Activated CD8-positive, alpha-beta memory T cell treated with anti-CD3 and anti-CD28 coated beads for 4 hours (primary cell): ENCODE measurements around the gene LIPM.

Experiments used
- DNase-seq, 2 donors: peaks; one replicate each; pipeline ENCODE4 v3.0.0-alpha.2; 2020; ENCODE audit warnings: low read depth in 2 of 2

LIPM gene

GRCh38 chr10:88838766-88839350 is 36.3 kb downstream of the LIPM start:
- DNase-seq, result no peak

- no peak for DNase-seq
Measured at GRCh38 chr10:88840104-88840503, 37.6 kb downstream of the LIPM start.

GRCh38 chr10:88840881-88841280 is 38.4 kb downstream of the LIPM start:
- DNase-seq, result no peak

- no peak for DNase-seq
Measured at GRCh38 chr10:88841316-88842111, 39.0 kb downstream of the LIPM start.

GRCh38 chr10:88843171-88843570 is 40.6 kb downstream of the LIPM start:
- DNase-seq, result no peak

GRCh38 chr10:88848499-88848898 is 46.0 kb downstream of the LIPM start:
- DNase-seq, result no peak

- DNase-seq, result no peak
Measured at GRCh38 chr10:88849234-88849633, 46.7 kb downstream of the LIPM start.

- no peak for DNase-seq
Measured at GRCh38 chr10:88850712-88851111, 48.2 kb downstream of the LIPM start.

- DNase-seq, result no peak
Measured at GRCh38 chr10:88851706-88852105, 49.2 kb downstream of the LIPM start, which contains the start of gene ANKRD22. Gene ANKRD22 (minus strand): TSS chr10:88851844. CDS start chr10:88851607, 237 bp downstream.

- DNase-seq, result no peak
Measured at GRCh38 chr10:88852327-88852726, 49.8 kb downstream of the LIPM start.

GRCh38 chr10:88853155-88853881 is 50.8 kb downstream of the LIPM start:
- no peak for DNase-seq

GRCh38 chr10:88854684-88855083 is 52.2 kb downstream of the LIPM start:
- DNase-seq, result no peak

- DNase-seq, result no peak
Measured at GRCh38 chr10:88857831-88858230, 55.3 kb downstream of the LIPM start.

- no peak for DNase-seq
Measured at GRCh38 chr10:88858491-88858890, 56.0 kb downstream of the LIPM start.

- DNase-seq, result no peak
Measured at GRCh38 chr10:88861036-88861435, 58.5 kb downstream of the LIPM start.

- no peak for DNase-seq
Measured at GRCh38 chr10:88865281-88865876, 62.8 kb downstream of the LIPM start.

- DNase-seq, result no peak
Measured at GRCh38 chr10:88866454-88866853, 63.9 kb downstream of the LIPM start.

- no peak for DNase-seq
Measured at GRCh38 chr10:88870089-88870488, 67.6 kb downstream of the LIPM start.
